ENCODE results near the gene TIMELESS.

GRCh38 chr12:56450241-56450640 is 1.0 kb upstream of the TIMELESS start:
- TF ChIP-seq, protein P1, sequence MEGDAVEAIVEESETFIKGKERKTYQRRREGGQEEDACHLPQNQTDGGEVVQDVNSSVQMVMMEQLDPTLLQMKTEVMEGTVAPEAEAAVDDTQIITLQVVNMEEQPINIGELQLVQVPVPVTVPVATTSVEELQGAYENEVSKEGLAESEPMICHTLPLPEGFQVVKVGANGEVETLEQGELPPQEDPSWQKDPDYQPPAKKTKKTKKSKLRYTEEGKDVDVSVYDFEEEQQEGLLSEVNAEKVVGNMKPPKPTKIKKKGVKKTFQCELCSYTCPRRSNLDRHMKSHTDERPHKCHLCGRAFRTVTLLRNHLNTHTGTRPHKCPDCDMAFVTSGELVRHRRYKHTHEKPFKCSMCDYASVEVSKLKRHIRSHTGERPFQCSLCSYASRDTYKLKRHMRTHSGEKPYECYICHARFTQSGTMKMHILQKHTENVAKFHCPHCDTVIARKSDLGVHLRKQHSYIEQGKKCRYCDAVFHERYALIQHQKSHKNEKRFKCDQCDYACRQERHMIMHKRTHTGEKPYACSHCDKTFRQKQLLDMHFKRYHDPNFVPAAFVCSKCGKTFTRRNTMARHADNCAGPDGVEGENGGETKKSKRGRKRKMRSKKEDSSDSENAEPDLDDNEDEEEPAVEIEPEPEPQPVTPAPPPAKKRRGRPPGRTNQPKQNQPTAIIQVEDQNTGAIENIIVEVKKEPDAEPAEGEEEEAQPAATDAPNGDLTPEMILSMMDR (conservative IDR thresholded peaks at IDR 0.05; ENCODE audit: low read depth, low read length) = no peak
- TF ChIP-seq EZH2 (IDR thresholded peaks at IDR 0.05; ENCODE audit: borderline replicate concordance, low read depth, low read length, poor library complexity, severe bottlenecking) = no peak

Data from A673 (cell line).